ENCODE measurements around the gene PERM1. TPM values are rescaled to one million over a fixed set of nuclear protein-coding genes. Genes with fewer than 3 reads are reported as not detected.
"Not testable (repeated sequence)": the region's sequence is repeated elsewhere in the genome, so short reads cannot be mapped to it uniquely, and the experiment has no call there.

PERM1 gene
- total RNA-seq, 2 donors from 2014 or later = 0.14 TPM; not detected in 1

DNA sequence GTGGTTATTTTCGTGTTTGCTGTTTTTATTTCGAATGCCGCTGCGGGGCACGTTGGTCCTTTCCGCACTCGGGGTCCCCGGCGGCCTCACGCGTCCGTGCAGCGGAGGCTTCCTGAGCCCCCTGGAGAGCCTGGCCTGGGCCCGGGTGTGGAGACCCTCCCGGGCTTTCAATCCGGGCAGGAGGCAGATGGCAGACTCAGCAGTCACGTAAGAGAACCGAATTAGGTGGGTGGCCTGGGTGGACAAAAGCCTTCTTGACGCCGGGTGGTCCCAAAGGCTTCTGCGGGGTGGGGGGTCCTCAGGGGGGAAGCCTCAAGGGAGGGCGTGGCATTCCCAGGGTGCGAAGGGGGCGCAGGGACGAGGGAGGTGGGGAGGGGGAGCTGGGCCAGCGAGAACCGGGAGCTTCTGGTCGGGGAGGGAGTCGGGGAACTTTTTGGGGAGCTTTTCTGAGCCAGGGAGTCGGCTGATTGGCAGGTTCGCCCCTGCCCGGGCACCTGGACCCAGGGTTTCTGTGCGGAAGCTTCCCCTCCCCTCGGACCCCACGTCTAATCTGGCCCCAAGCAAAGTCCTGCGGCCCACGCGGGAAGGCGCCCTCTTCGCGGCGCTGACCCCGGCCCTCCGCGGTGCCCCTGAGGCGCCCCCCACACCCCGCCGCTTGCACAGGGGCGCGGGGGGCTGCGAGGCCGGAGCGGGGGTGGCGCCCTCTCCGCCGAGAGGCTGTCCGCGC lies 19.3 kb upstream of the PERM1 start:
- intact Hi-C loops (cut with DNase I, micrococcal nuclease) = no loop called here
- ATAC-seq = no peak
- peak in 1 of 2 donors; percentile 38 for DNase-seq

DNA sequence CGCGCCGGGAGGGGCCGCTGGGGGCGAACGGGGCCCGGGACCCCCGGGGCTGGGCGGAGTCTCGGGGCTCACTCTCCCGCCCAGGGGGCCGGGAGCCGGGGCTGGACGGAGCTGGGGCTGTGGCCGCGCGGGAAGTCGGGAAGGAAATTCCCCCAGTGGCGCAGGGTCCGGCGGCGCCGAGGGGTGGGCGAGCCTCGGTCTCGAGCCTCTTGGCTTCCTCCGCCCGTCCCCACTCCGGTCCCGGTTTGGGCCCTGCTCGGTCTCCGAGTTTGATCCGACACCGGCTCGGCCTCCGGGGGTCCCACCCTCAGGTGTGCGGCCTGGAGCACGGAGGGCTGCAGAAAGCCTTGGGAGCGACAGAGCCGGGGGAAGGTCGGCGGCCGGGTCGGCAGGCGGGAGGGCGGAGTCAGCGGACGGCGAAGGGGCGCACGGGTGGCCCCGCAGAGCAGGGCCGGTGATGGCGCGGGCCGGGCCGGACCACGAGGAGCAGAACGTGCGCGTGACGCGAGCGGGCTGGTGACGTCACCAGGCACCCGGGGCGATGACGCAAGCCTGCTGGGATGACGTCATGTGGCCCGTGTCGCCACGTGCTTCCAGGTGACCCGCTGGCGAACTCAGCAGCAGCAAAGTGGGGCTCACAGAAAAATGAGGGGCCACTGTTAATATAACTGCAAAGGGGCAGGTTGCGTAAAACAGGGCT lies 18.6 kb upstream of the PERM1 start:
- intact Hi-C loops (cut with DNase I, micrococcal nuclease) = no loop called here
- peak; percentile 77 to 79 for DNase-seq
- ATAC-seq = peak; percentile 30

DNA sequence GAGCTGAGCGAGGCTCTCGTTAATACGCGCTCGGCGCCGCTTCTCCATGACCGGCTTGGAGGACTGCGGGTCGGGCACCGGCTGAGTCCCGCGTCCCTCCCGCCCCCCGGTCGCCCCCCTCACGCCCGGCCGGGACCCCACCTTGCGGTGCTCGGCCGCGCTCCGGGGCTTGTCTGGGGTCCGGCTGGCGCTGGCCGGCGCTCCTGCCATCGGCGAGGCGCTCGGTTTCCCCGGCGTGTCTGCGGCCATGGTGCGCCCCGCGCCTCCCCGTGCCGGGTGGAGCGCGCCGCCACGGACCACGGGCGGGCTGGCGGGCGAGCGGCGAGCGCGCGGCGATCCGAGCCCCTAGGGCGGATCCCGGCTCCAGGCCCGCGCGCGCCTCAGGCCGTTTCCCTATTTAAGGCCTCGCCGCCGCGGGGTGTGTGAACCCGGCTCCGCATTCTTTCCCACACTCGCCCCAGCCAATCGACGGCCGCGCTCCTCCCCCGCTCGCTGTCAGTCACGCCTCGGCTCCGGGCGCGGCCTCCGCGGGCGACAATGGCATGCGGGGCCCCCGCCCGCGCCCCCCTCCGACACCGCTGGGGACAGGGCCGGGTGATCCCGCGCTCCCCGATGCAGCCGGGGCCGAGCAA lies 17.9 kb upstream of the PERM1 start, which contains the start of gene HES4:
Gene HES4 (minus strand): TSS at position 373 of the 632 bp plus-strand sequence. CDS start 124 bp downstream, at position 249.
- ATAC-seq = peak; percentile 80

DNA sequence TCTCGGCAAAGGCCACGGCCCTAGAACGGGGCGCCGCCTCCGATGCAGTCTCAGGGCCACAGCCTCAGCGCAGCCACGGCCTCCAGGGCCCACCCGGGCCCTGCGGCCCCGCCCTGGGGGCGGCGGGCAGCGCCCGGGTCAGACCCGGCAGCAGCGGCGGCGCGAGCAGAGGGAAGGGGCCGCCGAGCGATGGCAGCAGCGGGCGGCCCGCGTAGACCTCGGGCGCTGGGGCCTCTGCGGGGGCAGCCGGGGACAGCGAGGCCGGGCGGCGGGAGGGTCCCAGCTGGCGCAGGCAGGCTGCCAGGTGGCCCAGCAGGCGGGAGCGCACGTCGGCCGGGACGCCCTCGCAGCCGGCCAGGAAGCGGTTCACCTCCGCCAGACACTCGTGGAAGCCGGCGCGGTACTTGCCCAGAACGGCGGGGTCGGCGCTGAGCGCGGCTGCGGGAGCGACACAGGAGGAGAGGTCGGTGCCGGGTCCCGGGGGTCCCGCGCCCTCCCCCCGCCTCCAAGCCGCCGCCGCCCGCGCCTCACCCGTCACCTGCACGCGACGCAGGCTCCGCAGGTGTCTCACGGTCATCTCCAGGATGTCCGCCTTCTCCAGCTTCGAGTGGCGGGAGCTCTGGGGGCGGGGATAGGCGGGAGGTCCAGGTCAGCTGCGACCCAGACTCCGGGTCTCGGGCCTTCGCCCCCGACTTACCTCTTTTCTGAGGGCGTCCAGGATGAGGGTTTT lies 17.3 kb upstream of the PERM1 start:
- peak; percentile 16 for ATAC-seq
- DNase-seq = peak in 1 of 2 donors; percentile 45
- intact Hi-C loops (cut with DNase I, micrococcal nuclease) = no loop called here

More for the DNA sequence above, 17.9 kb upstream of the PERM1 start, which contains the start of gene HES4:
- intact Hi-C loops (cut with DNase I, micrococcal nuclease) = no loop called here
- DNase-seq = peak; percentile 92 to 94

- intact Hi-C loops (cut with DNase I, micrococcal nuclease) = no loop called here
- ATAC-seq (no peak), DNase-seq (no peak)
These were observed 16.8 kb upstream of the PERM1 start for GRCh38 chr1:998745-998994.

DNA sequence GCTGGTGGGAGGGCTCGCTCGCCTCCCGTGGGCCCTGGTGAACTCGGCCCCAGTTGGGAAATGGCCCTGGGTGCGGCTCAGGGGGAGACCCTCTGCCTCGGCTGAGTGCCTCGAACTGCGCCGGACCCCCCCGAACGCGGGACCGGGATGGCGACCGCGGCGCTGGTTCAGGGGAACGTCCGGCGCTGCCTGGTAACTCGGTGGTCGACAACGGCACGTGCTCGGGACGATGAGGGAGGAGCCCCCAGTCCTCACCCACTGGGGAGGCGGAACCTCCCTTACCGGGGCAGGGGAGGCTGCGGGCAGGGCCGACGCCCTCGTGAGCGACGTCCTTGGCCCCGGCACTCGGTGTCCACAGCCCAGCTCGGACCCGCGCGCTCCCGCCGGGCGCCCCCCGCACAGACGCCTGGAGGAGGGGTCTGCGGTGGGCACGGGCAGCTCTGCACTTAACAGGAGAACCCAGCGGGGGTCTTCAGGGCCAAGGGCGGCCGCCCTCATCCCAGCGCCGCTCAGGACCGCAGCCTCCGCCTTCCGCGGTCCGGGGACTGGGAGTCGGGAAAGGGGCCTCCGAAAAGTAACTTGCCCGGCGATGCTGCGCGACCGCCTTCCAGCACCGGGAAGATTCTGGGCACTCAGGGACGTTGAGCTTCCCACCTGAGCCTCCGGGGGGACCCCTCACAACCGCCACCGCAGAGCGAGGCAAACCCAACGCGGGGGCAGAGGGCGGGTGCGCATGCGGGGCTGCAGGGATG lies 16.3 kb upstream of the PERM1 start:
- DNase-seq = peak in 1 of 2 donors; percentile 31
- intact Hi-C loops (cut with DNase I, micrococcal nuclease) = no loop called here
- ATAC-seq = no peak

GRCh38 chr1:997713-997992 lies 15.8 kb upstream of the PERM1 start:
- ATAC-seq (no peak), DNase-seq (no peak)
- intact Hi-C loops (cut with DNase I, micrococcal nuclease) = no loop called here

- DNase-seq (peak in 1 of 2 donors; percentile 9), ATAC-seq (no peak)
- intact Hi-C loops (cut with DNase I, micrococcal nuclease) = no loop called here
These were observed 15.2 kb upstream of the PERM1 start for GRCh38 chr1:996851-997712.

DNA sequence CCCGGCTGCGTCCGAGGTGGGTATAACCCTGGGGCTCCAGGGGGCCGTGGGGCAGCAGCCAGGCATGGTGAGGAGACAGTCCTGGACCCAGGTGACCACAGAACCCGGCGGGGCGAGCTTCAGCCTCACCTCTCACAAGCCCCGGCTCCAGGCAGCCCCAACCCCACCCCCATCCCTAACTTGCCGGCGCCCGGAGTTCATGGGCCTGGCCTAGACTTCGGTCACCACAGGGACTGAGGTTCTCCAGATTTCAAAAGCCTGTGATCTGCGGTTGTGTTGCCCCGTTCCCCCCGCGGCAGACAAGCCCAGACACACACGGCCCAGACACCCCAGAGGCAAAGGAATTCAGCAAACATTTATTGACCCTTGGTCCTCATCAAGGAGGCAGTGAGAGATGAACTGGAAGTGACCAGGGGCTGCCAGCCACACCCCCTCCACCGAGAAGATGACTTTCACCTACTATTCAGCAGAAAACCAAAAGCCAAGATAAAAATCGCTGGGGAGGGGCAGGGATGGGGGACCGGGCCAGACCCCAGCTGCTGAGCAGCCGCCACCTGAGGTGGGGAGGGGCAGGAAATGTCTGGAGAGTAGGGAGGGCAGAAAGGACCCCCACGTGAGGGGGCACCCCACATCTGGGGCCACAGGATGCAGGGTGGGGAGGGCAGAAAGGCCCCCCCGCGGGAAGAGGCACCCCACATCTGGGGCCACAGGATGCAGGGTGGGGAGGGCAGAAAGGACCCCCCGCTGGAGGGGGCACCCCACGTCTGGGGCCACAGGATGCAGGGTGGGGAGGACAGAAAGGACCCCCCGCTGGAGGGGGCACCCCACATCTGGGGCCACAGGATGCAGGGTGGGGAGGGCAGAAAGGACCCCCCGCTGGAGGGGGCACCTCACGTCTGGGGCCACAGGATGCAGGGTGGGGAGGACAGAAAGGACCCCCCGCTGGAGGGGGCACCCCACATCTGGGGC lies 14.1 kb upstream of the PERM1 start:
- DNase-seq = no peak
- no peak for ATAC-seq

DNA sequence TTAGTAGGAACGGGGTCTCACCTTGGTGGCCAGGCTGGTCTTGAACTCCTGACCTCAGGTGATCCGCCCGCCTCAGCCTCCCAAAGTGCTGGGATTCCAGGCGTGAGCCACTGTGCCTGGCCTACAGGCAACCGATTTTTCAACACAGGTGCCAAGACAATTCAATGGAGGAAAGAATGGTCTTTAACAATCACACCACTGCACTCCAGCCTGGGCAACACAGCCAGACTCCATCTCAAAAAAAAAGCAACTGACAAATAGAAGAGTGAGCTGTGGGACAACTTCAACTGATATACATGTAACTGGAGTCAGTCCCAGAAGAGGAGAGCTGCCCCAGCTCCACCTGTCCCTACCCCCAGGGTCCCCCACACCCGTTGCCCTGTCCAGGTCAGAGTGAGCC lies 12.7 kb upstream of the PERM1 start:
- intact Hi-C loops (cut with DNase I, micrococcal nuclease); DNase-seq; ATAC-seq: not testable (repeated sequence)

More for the DNA sequence above, 14.1 kb upstream of the PERM1 start:
- intact Hi-C loops (cut with DNase I, micrococcal nuclease) = no loop called here

GRCh38 chr1:993379-993995 lies 11.6 kb upstream of the PERM1 start:
- intact Hi-C loops (cut with DNase I, micrococcal nuclease) = no loop called here
- ATAC-seq (no peak), DNase-seq (no peak)

DNA sequence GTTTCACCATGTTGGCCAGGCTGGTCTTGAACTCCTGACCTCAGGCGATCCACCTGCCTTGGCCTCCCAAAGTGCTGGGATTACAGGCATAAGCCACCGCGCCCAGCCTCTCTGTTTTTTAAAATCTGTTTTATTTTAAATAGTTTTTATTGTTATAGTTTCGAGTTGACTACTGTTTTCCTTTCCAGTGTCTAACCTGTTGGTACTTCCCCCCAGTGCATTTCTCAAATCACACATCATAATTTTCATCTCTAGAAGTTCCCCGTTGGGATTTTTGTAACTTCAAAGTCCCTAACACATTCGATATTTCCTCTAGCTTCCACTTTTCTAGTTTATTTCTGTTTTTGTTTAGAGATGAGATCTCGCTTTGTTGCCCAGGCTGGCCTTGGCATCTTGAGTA lies 10.5 kb upstream of the PERM1 start:
- intact Hi-C loops (cut with DNase I, micrococcal nuclease) = no loop called here
- ATAC-seq (no peak), DNase-seq (no peak)

- ATAC-seq (no peak), DNase-seq (no peak)
- intact Hi-C loops (cut with DNase I, micrococcal nuclease) = no loop called here
These were observed 10.0 kb upstream of the PERM1 start for GRCh38 chr1:991895-992294.

DNA sequence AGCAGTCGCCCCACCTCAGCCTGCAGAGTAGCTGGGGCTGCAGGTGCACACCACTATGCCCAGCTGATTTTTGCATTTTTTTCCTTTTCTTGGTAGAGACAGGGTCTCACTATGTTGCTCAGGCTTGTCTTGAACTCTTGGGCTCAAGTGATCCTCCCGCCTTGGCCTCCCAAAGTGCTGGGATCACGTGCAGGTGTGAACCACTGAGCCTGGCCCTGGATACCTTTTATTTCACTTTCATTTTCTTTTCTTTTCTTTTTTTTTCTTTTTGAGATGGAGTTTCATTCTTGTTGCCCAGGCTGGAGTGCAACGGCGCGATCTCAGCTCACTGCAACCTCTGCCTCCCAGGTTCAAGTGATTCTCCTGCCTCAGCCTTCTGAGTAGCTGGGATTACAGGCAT lies 9.4 kb upstream of the PERM1 start:
- DNase-seq; ATAC-seq; intact Hi-C loops (cut with DNase I, micrococcal nuclease): not testable (repeated sequence)

DNA sequence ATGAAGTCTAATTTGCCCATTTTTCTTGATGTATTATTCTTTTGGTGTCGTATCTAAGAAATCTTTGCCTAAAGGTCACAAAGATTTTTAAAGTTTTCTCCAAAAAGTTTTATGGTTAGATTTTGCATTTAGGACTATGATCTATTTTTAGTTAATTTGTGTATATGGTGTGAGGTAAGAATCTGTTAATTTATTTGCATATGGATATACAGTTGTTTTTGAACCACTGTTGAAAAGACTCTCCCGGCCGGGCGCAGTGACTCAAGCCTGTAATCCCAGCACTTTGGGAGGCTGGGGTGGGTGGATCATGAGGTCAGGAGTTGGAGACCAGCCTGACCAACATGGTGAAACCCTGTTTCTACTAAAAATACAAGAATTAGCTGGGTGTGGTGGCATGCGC lies 6.2 kb upstream of the PERM1 start:
- not testable (repeated sequence) for ATAC-seq, DNase-seq
- intact Hi-C loops (cut with DNase I, micrococcal nuclease) = loop anchor here in 1 of 2 donors (10.0 kb wide), 1 partner anchor 77 kb away; no protein-coding TSS in a partner anchor

DNA sequence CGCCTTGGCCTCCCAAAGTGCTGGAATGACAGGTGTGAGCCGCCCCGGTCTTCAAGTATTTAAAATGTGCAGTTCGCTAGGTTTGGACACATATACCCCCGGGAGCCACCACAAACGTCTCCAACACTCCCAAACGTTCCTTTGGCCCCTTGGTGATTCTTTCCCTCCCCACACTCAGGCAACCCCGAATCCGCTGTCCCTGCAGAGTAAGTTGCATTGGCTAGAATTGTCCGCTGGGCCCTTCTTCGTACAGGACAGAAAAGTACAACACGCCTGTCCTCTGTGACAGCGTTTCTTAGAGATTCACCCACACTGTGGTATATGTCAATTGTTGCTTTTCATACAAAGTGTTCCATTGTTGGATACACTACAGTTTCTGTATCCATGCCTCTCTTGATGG lies 3.2 kb upstream of the PERM1 start:
- intact Hi-C loops (cut with DNase I, micrococcal nuclease) = loop anchor here in 1 of 2 donors (10.0 kb wide), 1 partner anchor 80 kb away; no protein-coding TSS in a partner anchor
- no peak for ATAC-seq

More for the DNA sequence above, 3.2 kb upstream of the PERM1 start:
- DNase-seq = no peak

Data from left colon (tissue), 2 donors.